IMR-90 (cell line): ENCODE data around the gene RARS2. TPM values are rescaled to one million over a fixed set of nuclear protein-coding genes. Genes with fewer than 3 reads are reported as not detected.

ENCODE experiments used
- ATAC-seq: fragments of 200-7000 bp; cut with Tn5 transposase; 2 replicates; pipeline ENCODE4 v1.9.1; 2020; ENCODE audit warnings: low read depth, mild to moderate bottlenecking, moderate library complexity
- BruUV-seq: library from RNA; stranded (reverse); fragments of 400-500 nt; replicated peaks from 2 replicates; lab custom pipeline; 2021; lab: Mats Ljungman, UMichigan
- CTCF ChIA-PET: fragments of 300-600 bp; formaldehyde crosslinking; extraction: SDS; loops from one replicate; lab custom pipeline; 2021; ENCODE audit warnings: antibody characterized with exemption; lab: Yijun Ruan, JAX
- POLR2A ChIA-PET: fragments of 300-600 bp; sonication (Branson Sonifier 250); formaldehyde crosslinking; loops from one replicate; lab custom pipeline; 2022; ENCODE audit warnings: antibody characterized with exemption; ENCODE audit not compliant: unreplicated experiment; lab: Charles Lee
- DNase-seq: peaks from one replicate; pipeline ENCODE4 v3.0.0; 2013
- H2AFZ ChIP-seq: replicated peaks from 2 replicates; pipeline ENCODE3; 2013; ENCODE audit warnings: low read length, mild to moderate bottlenecking; ENCODE audit not compliant: poor library complexity
- H2AK5ac ChIP-seq: 2 replicates; pipeline ENCODE4 v1.6.1; 2013; ENCODE audit warnings: low read depth, low read length, inconsistent platforms
- H2AK9ac ChIP-seq: replicated peaks from 2 replicates; pipeline ENCODE3; 2013; ENCODE audit warnings: mild to moderate bottlenecking, low read depth, low read length, moderate library complexity; ENCODE audit not compliant: poor library complexity
- H2BK120ac ChIP-seq: 2 replicates; pipeline ENCODE4 v1.6.1; 2013; ENCODE audit warnings: low read depth, low read length, inconsistent platforms
- H2BK15ac ChIP-seq: 3 replicates; pipeline ENCODE4 v1.6.1; 2013; ENCODE audit warnings: low read depth, low read length, inconsistent platforms
- H2BK20ac ChIP-seq: 2 replicates; pipeline ENCODE4 v1.6.1; 2013; ENCODE audit warnings: low read depth, mild to moderate bottlenecking, inconsistent platforms, low read length, moderate library complexity
- H2BK5ac ChIP-seq: 2 replicates; pipeline ENCODE4 v1.6.1; 2013; ENCODE audit warnings: mild to moderate bottlenecking, low read depth, low read length, inconsistent platforms; ENCODE audit not compliant: poor library complexity, severe bottlenecking
- H3K14ac ChIP-seq: replicated peaks from 2 replicates; pipeline ENCODE4 v1.6.1; 2013; ENCODE audit warnings: low read depth, low read length, inconsistent platforms
- H3K18ac ChIP-seq: 2 replicates; pipeline ENCODE4 v1.6.1; 2013; ENCODE audit warnings: low read depth, low read length, control low read depth
- H3K23ac ChIP-seq: 2 replicates; pipeline ENCODE4 v1.6.1; 2013; ENCODE audit warnings: low read depth, low read length, inconsistent platforms
- H3K27ac ChIP-seq: 2 replicates; pipeline ENCODE4 v1.5.1; 2013; ENCODE audit warnings: mild to moderate bottlenecking, control low read depth, low read length; ENCODE audit not compliant: insufficient read depth
- H3K27me3 ChIP-seq: 2 replicates; pipeline ENCODE4 v1.6.1; 2013; ENCODE audit warnings: low read length; ENCODE audit not compliant: control insufficient read depth, insufficient read depth
- H3K36me3 ChIP-seq: 2 replicates; pipeline ENCODE4 v1.6.1; 2013; ENCODE audit warnings: low read length, mixed read lengths; ENCODE audit not compliant: control insufficient read depth, insufficient read depth
- H3K4ac ChIP-seq: 2 replicates; pipeline ENCODE4 v1.6.1; 2013; ENCODE audit warnings: low read depth, low read length, inconsistent platforms
- H3K4me1 ChIP-seq: 2 replicates; pipeline ENCODE4 v1.6.1; 2013; ENCODE audit warnings: low read length, mixed read lengths; ENCODE audit not compliant: control insufficient read depth, insufficient read depth
- H3K4me2 ChIP-seq: 2 replicates; pipeline ENCODE4 v1.6.1; 2013; ENCODE audit warnings: low read depth, mild to moderate bottlenecking, control low read depth, low read length, moderate library complexity
- H3K4me3 ChIP-seq: 2 replicates; pipeline ENCODE4 v1.5.1; 2013; ENCODE audit warnings: low read depth, mild to moderate bottlenecking, control low read depth, low read length, moderate library complexity; ENCODE audit not compliant: insufficient read depth
- H3K56ac ChIP-seq: 2 replicates; pipeline ENCODE4 v1.6.1; 2013; ENCODE audit warnings: low read length, inconsistent platforms; ENCODE audit not compliant: insufficient read depth; ENCODE audit errors: extremely low read depth
- H3K79me1 ChIP-seq, 2 experiments: 2 replicates each; pipeline ENCODE4 v1.6.1; 2013; ENCODE audit warnings: low read length in 2 of 2, inconsistent platforms in 1 of 2, low read depth in 1 of 2
- H3K9ac ChIP-seq: 2 replicates; pipeline ENCODE4 v1.6.1; 2013; ENCODE audit warnings: low read depth, low read length, control low read depth
- H3K9me1 ChIP-seq: 2 replicates; pipeline ENCODE4 v1.6.1; 2013; ENCODE audit warnings: low read length, inconsistent platforms; ENCODE audit not compliant: insufficient read depth
- H3K9me3 ChIP-seq: 2 replicates; pipeline ENCODE4 v1.6.1; 2013; ENCODE audit warnings: low read length; ENCODE audit not compliant: control insufficient read depth, insufficient read depth
- H4K20me1 ChIP-seq: 2 replicates; pipeline ENCODE4 v1.6.1; 2013; ENCODE audit warnings: low read length, inconsistent platforms; ENCODE audit not compliant: insufficient read depth
- H4K5ac ChIP-seq: 2 replicates; pipeline ENCODE4 v1.6.1; 2013; ENCODE audit warnings: mild to moderate bottlenecking, low read depth, low read length, control low read depth
- H4K8ac ChIP-seq, 2 experiments: 2 replicates each; pipeline ENCODE4 v1.6.1; 2013; ENCODE audit warnings: low read depth in 2 of 2, low read length in 2 of 2, control low read depth in 1 of 2, inconsistent platforms in 1 of 2
- H4K91ac ChIP-seq: 2 replicates; pipeline ENCODE4 v1.6.1; 2013; ENCODE audit warnings: low read depth, low read length, inconsistent platforms; ENCODE audit not compliant: insufficient read depth
- BHLHE40 ChIP-seq: fragments of 150-350 bp; IDR thresholded peaks from 2 replicates; pipeline ENCODE4 v1.6.1; 2016; ENCODE audit warnings: mild to moderate bottlenecking, low read depth, low read length
- CEBPB ChIP-seq: IDR thresholded peaks from 2 replicates; pipeline ENCODE4 v1.6.1; 2012; ENCODE audit warnings: low read depth, low read length, improper control_type of control experiment
- CHD1 ChIP-seq: IDR thresholded peaks from 2 replicates; pipeline ENCODE4 v1.6.1; 2012; ENCODE audit warnings: low read depth, low read length, improper control_type of control experiment
- FOS ChIP-seq: fragments of 150-350 bp; IDR thresholded peaks from 2 replicates; pipeline ENCODE4 v1.6.1; 2016; ENCODE audit warnings: low read depth, low read length
- MAFK ChIP-seq: IDR thresholded peaks from 2 replicates; pipeline ENCODE4 v1.6.1; 2012; ENCODE audit warnings: low read depth, low read length, improper control_type of control experiment
- MAZ ChIP-seq: IDR thresholded peaks from 2 replicates; pipeline ENCODE4 v1.6.1; 2012; ENCODE audit warnings: low read depth, mild to moderate bottlenecking, low read length, improper control_type of control experiment, moderate library complexity, borderline replicate concordance
- MXI1 ChIP-seq: IDR thresholded peaks from 2 replicates; pipeline ENCODE4 v1.6.1; 2012; ENCODE audit warnings: low read depth, mild to moderate bottlenecking, low read length, moderate library complexity, borderline replicate concordance
- NFE2L2 ChIP-seq: fragments of 150-350 bp; IDR thresholded peaks from 2 replicates; pipeline ENCODE4 v1.6.1; 2016; ENCODE audit warnings: low read depth, mild to moderate bottlenecking, low read length
- POLR2A ChIP-seq: IDR thresholded peaks from 2 replicates; pipeline ENCODE4 v1.6.1; 2012; ENCODE audit warnings: mild to moderate bottlenecking, low read depth, low read length
- RAD21 ChIP-seq: IDR thresholded peaks from 2 replicates; pipeline ENCODE4 v1.6.1; 2012; ENCODE audit warnings: low read length, improper control_type of control experiment
- RCOR1 ChIP-seq: IDR thresholded peaks from 2 replicates; pipeline ENCODE4 v1.6.1; 2012; ENCODE audit warnings: mild to moderate bottlenecking, low read length, improper control_type of control experiment; ENCODE audit not compliant: insufficient replicate concordance
- RFX5 ChIP-seq: IDR thresholded peaks from 2 replicates; pipeline ENCODE4 v1.8.0; 2012; ENCODE audit warnings: low read depth, mild to moderate bottlenecking, low read length, moderate library complexity
- SMC3 ChIP-seq: fragments of 150-350 bp; IDR thresholded peaks from 2 replicates; pipeline ENCODE4 v1.6.1; 2016; ENCODE audit warnings: low read depth, mild to moderate bottlenecking, antibody characterized with exemption, low read length, moderate library complexity
- WGBS, 2 experiments: methylation state at CpG; one replicate each; pipeline versions ENCODE4 v1.1.5 to v1.1.7; 2013; ENCODE audit warnings: missing lambda C conversion rate in 2 of 2; ENCODE audit not compliant: insufficient read length in 1 of 2; ENCODE audit errors: extremely low coverage in 2 of 2; 5-methylcytosine and 5-hydroxymethylcytosine counted together
- dilution Hi-C: fragments of 300-500 bp; cut with HindIII; formaldehyde crosslinking; loops from one replicate; pipeline ENCODE4 v1.14.3; 2018; ENCODE audit warnings: low sequenced_read_pairs; ENCODE audit not compliant: unreplicated experiment
- in situ Hi-C: fragments of 300-500 bp; cut with MboI; formaldehyde crosslinking; loops from 3 replicates; pipeline ENCODE4 v1.14.3; 2019; ENCODE audit warnings: low sequenced_read_pairs, inconsistent platforms, mixed read lengths
- intact Hi-C: fragments of 100-400 bp; cut with micrococcal nuclease; formaldehyde crosslinking; loops from 2 replicates; pipeline ENCODE4 v1.10.0; 2022
- polyA plus RNA-seq, 3 experiments: library from polyadenylated mRNA; depleted of rRNA; stranded (reverse); fragments of >200 nt; gene quantifications; 2 replicates each; pipeline ENCODE4 v1.2.3, GENCODE V29; 2012; ENCODE audit warnings: low replicate concordance in 1 of 3
- total RNA-seq: library from RNA; depleted of rRNA; stranded (reverse); fragments of >200 nt; gene quantifications from 2 replicates; pipeline ENCODE4 v1.2.3, GENCODE V29; 2012
- TF ChIP-seq, protein P1 (sequence below): conservative IDR thresholded peaks from 2 replicates; pipeline ENCODE4 v1.5.1; 2012; ENCODE audit warnings: mild to moderate bottlenecking, low read depth, low read length, improper control_type of control experiment
- TF ChIP-seq, protein P2 (sequence below): fragments of 150-350 bp; IDR thresholded peaks from 2 replicates; pipeline ENCODE4 v1.6.1; 2016; ENCODE audit warnings: low read depth, mild to moderate bottlenecking, low read length, moderate library complexity, borderline replicate concordance
- TF ChIP-seq, protein P3 (sequence below): fragments of 150-350 bp; IDR thresholded peaks from 2 replicates; pipeline ENCODE4 v1.6.1; 2017; ENCODE audit warnings: mild to moderate bottlenecking, antibody characterized with exemption, low read length, low read depth

Gene RARS2
- total and polyA plus RNA-seq, 2 of the 4 experiments (the other 2 are of a cell fraction) = 19.9 to 33.0 TPM

DNA sequence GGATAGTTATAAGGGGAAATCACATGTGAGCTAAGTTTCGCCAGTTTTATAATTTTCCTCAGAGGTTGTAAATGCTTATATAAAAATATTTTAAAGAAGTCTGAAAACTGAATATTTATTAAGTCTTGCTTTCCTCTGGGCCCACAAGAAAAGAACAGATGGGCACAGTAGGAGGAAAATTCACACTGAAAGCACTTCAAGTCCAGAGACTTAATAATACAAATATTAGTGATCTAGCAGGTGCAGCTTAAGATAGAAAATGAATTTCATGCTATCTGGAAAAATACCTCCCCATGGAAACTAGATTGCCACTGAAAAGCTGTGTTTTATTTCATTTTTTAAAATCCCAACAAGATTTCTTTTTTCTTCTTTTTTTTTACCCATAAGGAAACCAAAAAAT lies 47.3 kb upstream of the RARS2 start:
- no peak overlapping the region for H4K5ac ChIP-seq
- H3K9me3 ChIP-seq = no peaks in the 10 kb centered on the region
- H3K79me1 ChIP-seq = no peaks in the 10 kb centered on the region
- no peak overlapping the region for H3K4me3 ChIP-seq
- H3K9ac ChIP-seq = no peak overlapping the region
- no peak overlapping the region for H3K27ac ChIP-seq
- no peak for TF ChIP-seq MAZ
- no peak for TF ChIP-seq CEBPB
- TF ChIP-seq, protein P1, sequence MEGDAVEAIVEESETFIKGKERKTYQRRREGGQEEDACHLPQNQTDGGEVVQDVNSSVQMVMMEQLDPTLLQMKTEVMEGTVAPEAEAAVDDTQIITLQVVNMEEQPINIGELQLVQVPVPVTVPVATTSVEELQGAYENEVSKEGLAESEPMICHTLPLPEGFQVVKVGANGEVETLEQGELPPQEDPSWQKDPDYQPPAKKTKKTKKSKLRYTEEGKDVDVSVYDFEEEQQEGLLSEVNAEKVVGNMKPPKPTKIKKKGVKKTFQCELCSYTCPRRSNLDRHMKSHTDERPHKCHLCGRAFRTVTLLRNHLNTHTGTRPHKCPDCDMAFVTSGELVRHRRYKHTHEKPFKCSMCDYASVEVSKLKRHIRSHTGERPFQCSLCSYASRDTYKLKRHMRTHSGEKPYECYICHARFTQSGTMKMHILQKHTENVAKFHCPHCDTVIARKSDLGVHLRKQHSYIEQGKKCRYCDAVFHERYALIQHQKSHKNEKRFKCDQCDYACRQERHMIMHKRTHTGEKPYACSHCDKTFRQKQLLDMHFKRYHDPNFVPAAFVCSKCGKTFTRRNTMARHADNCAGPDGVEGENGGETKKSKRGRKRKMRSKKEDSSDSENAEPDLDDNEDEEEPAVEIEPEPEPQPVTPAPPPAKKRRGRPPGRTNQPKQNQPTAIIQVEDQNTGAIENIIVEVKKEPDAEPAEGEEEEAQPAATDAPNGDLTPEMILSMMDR = no peak
- TF ChIP-seq, protein P2, sequence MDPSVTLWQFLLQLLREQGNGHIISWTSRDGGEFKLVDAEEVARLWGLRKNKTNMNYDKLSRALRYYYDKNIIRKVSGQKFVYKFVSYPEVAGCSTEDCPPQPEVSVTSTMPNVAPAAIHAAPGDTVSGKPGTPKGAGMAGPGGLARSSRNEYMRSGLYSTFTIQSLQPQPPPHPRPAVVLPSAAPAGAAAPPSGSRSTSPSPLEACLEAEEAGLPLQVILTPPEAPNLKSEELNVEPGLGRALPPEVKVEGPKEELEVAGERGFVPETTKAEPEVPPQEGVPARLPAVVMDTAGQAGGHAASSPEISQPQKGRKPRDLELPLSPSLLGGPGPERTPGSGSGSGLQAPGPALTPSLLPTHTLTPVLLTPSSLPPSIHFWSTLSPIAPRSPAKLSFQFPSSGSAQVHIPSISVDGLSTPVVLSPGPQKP = no peak
- no peak for TF ChIP-seq SMC3
- no peak for TF ChIP-seq MXI1
- TF ChIP-seq, protein P3, sequence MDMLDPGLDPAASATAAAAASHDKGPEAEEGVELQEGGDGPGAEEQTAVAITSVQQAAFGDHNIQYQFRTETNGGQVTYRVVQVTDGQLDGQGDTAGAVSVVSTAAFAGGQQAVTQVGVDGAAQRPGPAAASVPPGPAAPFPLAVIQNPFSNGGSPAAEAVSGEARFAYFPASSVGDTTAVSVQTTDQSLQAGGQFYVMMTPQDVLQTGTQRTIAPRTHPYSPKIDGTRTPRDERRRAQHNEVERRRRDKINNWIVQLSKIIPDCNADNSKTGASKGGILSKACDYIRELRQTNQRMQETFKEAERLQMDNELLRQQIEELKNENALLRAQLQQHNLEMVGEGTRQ = no peak
- TF ChIP-seq RFX5 = no peak
- TF ChIP-seq CHD1 = no peak
- TF ChIP-seq RCOR1 = no peak
- TF ChIP-seq BHLHE40 = no peak
- TF ChIP-seq FOS = no peak
- TF ChIP-seq POLR2A = no peak
- no peak for TF ChIP-seq MAFK
- TF ChIP-seq NFE2L2 = no peak
- no peak for TF ChIP-seq RAD21
- H3K56ac ChIP-seq = no peak overlapping the region
- CTCF ChIA-PET = interaction anchor here (1.8 kb wide), 1 partner anchor 8 kb away, joined by 4 read pairs; no protein-coding TSS in a partner anchor
- in situ Hi-C loops = no loop called here
- H2BK15ac ChIP-seq = no peak overlapping the region
- no peak overlapping the region for H4K91ac ChIP-seq
- no peak for ATAC-seq
- H4K8ac ChIP-seq = no peak overlapping the region
- H4K20me1 ChIP-seq = no peaks in the 10 kb centered on the region
- H2AK9ac ChIP-seq = no peak overlapping the region
- H3K4ac ChIP-seq = no peak overlapping the region
- H2AFZ ChIP-seq = no peak overlapping the region
- intact Hi-C loops = no loop called here
- no peak for DNase-seq
- H3K36me3 ChIP-seq = peaks cover 5% of the 10 kb centered on the region
- H2BK5ac ChIP-seq = no peak overlapping the region
- no peak overlapping the region for H3K23ac ChIP-seq
- H3K4me2 ChIP-seq = no peak overlapping the region
- BruUV-seq = no TSS peak
- no peak overlapping the region for H2AK5ac ChIP-seq
- no CpG with 5 or more reads among the region's 1 CpG for WGBS, 2 experiments
- dilution Hi-C loops = no loop called here
- POLR2A ChIA-PET = interaction anchor here (0.7 kb wide), 1 partner anchor 196 kb away, joined by 4 read pairs; no protein-coding TSS in a partner anchor
- no peak overlapping the region for H3K14ac ChIP-seq
- H2BK20ac ChIP-seq = no peak overlapping the region
- H3K27me3 ChIP-seq = no peaks in the 10 kb centered on the region
- peaks cover 3% of the 10 kb centered on the region; the same call in 1 of the 2 replicates for H3K9me1 ChIP-seq
- no peak overlapping the region for H2BK120ac ChIP-seq
- no peaks in the 10 kb centered on the region for H3K4me1 ChIP-seq
- H3K18ac ChIP-seq = no peak overlapping the region
